Measurements from ENCODE around the gene DHX35.
A peak's percentile ranks its signal among the peaks of the same experiment; 100 is the strongest.
"Not testable (repeated sequence)": the region's sequence is repeated elsewhere in the genome, so short reads cannot be mapped to it uniquely, and the experiment has no call there.

Gene DHX35

GRCh38 chr20:38985060-38985459 lies 22.9 kb downstream of the DHX35 start:
- no peak for DNase-seq

- DNase-seq = peak; percentile 35
These were observed 23.5 kb downstream of the DHX35 start for GRCh38 chr20:38985603-38986170.

- no peak for DNase-seq
These were observed 24.5 kb downstream of the DHX35 start for GRCh38 chr20:38986663-38987062.

GRCh38 chr20:38987777-38988176 lies 25.6 kb downstream of the DHX35 start:
- DNase-seq = no peak

- no peak for DNase-seq
These were observed 28.6 kb downstream of the DHX35 start for GRCh38 chr20:38990728-38991127.

GRCh38 chr20:38991814-38992704 lies 29.9 kb downstream of the DHX35 start:
- no peak for DNase-seq

- DNase-seq = no peak
These were observed 33.4 kb downstream of the DHX35 start for GRCh38 chr20:38995536-38996044.

- DNase-seq = not testable (repeated sequence)
These were observed 34.7 kb downstream of the DHX35 start for GRCh38 chr20:38996866-38997265.

GRCh38 chr20:38997622-38998021 lies 35.5 kb downstream of the DHX35 start:
- DNase-seq = peak; percentile 85

GRCh38 chr20:38999217-38999616 lies 37.1 kb downstream of the DHX35 start:
- no peak for DNase-seq

- DNase-seq = no peak
These were observed 38.1 kb downstream of the DHX35 start for GRCh38 chr20:38999965-39000910.

- DNase-seq = no peak
These were observed 42.4 kb downstream of the DHX35 start for GRCh38 chr20:39004508-39004907.

GRCh38 chr20:39009348-39009747 lies 47.2 kb downstream of the DHX35 start:
- DNase-seq = peak; percentile 56

- DNase-seq = no peak
These were observed 48.4 kb downstream of the DHX35 start for GRCh38 chr20:39010496-39010895.

GRCh38 chr20:39013662-39014109 lies 51.5 kb downstream of the DHX35 start:
- no peak for DNase-seq

GRCh38 chr20:39016041-39016440 lies 53.9 kb downstream of the DHX35 start:
- peak; percentile 18 for DNase-seq

- DNase-seq = no peak
These were observed 54.4 kb downstream of the DHX35 start for GRCh38 chr20:39016506-39016905.

- DNase-seq = no peak
These were observed 56.9 kb downstream of the DHX35 start for GRCh38 chr20:39019027-39019426.

- DNase-seq = no peak
These were observed 57.7 kb downstream of the DHX35 start for GRCh38 chr20:39019805-39020325.

GRCh38 chr20:39021748-39022147 lies 59.6 kb downstream of the DHX35 start:
- DNase-seq = no peak

- no peak for DNase-seq
These were observed 63.7 kb downstream of the DHX35 start for GRCh38 chr20:39025883-39026282.

- DNase-seq = no peak
These were observed 67.2 kb downstream of the DHX35 start for GRCh38 chr20:39029364-39029763.

- no peak for DNase-seq
These were observed 70.9 kb downstream of the DHX35 start for GRCh38 chr20:39032997-39033396.

All from MV-4-11 (cell line).